ENCODE data around the gene DIDO1.

DIDO1 gene

GRCh38 chr20:62910217-62910766 lies 16.0 kb downstream of the DIDO1 start:
- H3K27ac ChIP-seq (ENCODE audit: insufficient read depth, low read length, poor library complexity, severe bottlenecking) = no peak overlapping the region
- H3K27me3 ChIP-seq (replicated peaks; ENCODE audit: control insufficient read depth, insufficient read depth, low read length, poor library complexity, severe bottlenecking) = no peaks in the 10 kb centered on the region
- peaks cover 11% of the 10 kb centered on the region for H3K4me1 ChIP-seq (ENCODE audit: control insufficient read depth, insufficient read depth, low read length, poor library complexity, severe bottlenecking)
- H3K36me3 ChIP-seq (ENCODE audit: control insufficient read depth, insufficient read depth, low read length) = peaks cover 82% of the 10 kb centered on the region
- DNase-seq = no peak
- no peaks in the 10 kb centered on the region for H3K9me3 ChIP-seq (ENCODE audit: control insufficient read depth, low read length)
- H3K4me3 ChIP-seq (ENCODE audit: insufficient read depth, low read depth, low read length, poor library complexity, severe bottlenecking) = no peak overlapping the region

GRCh38 chr20:62908971-62909791 lies 17.1 kb downstream of the DIDO1 start:
- no peak overlapping the region for H3K4me3 ChIP-seq (ENCODE audit: insufficient read depth, low read depth, low read length, poor library complexity, severe bottlenecking)
- H3K36me3 ChIP-seq (ENCODE audit: control insufficient read depth, insufficient read depth, low read length) = peaks cover 89% of the 10 kb centered on the region
- H3K27ac ChIP-seq (ENCODE audit: insufficient read depth, low read length, poor library complexity, severe bottlenecking) = no peak overlapping the region

GRCh38 chr20:62907384-62908317 lies 18.7 kb downstream of the DIDO1 start:
- Histone ChIP-seq H3K36me3 (ENCODE audit: control insufficient read depth, insufficient read depth, low read length) (peaks cover 88% of the 10 kb centered on the region), H3K27me3 (replicated peaks; ENCODE audit: control insufficient read depth, insufficient read depth, low read length, poor library complexity, severe bottlenecking) (no peaks in the 10 kb centered on the region), H3K4me3 (ENCODE audit: insufficient read depth, low read depth, low read length, poor library complexity, severe bottlenecking) (no peak overlapping the region), H3K27ac (ENCODE audit: insufficient read depth, low read length, poor library complexity, severe bottlenecking) (no peak overlapping the region), H3K9me3 (ENCODE audit: control insufficient read depth, low read length) (no peaks in the 10 kb centered on the region), H3K4me1 (ENCODE audit: control insufficient read depth, insufficient read depth, low read length, poor library complexity, severe bottlenecking) (no peaks in the 10 kb centered on the region)
- DNase-seq = no peak

More at GRCh38 chr20:62908971-62909791, 17.1 kb downstream of the DIDO1 start:
- no peaks in the 10 kb centered on the region for H3K27me3 ChIP-seq (replicated peaks; ENCODE audit: control insufficient read depth, insufficient read depth, low read length, poor library complexity, severe bottlenecking)
- no peaks in the 10 kb centered on the region for H3K9me3 ChIP-seq (ENCODE audit: control insufficient read depth, low read length)
- H3K4me1 ChIP-seq (ENCODE audit: control insufficient read depth, insufficient read depth, low read length, poor library complexity, severe bottlenecking) = peaks cover 2% of the 10 kb centered on the region
- DNase-seq = no peak

- H3K27ac ChIP-seq (ENCODE audit: insufficient read depth, low read length, poor library complexity, severe bottlenecking) = no peak overlapping the region
- H3K27me3 ChIP-seq (replicated peaks; ENCODE audit: control insufficient read depth, insufficient read depth, low read length, poor library complexity, severe bottlenecking) = no peaks in the 10 kb centered on the region
- no peak for DNase-seq
These were observed 19.5 kb downstream of the DIDO1 start for GRCh38 chr20:62906647-62907375.

GRCh38 chr20:62906209-62906608 lies 20.1 kb downstream of the DIDO1 start:
- DNase-seq = no peak
- Histone ChIP-seq H3K27ac (ENCODE audit: insufficient read depth, low read length, poor library complexity, severe bottlenecking) (no peak overlapping the region), H3K36me3 (ENCODE audit: control insufficient read depth, insufficient read depth, low read length) (peaks cover 87% of the 10 kb centered on the region), H3K9me3 (ENCODE audit: control insufficient read depth, low read length) (no peaks in the 10 kb centered on the region), H3K4me3 (ENCODE audit: insufficient read depth, low read depth, low read length, poor library complexity, severe bottlenecking) (no peak overlapping the region), H3K27me3 (replicated peaks; ENCODE audit: control insufficient read depth, insufficient read depth, low read length, poor library complexity, severe bottlenecking) (no peaks in the 10 kb centered on the region), H3K4me1 (ENCODE audit: control insufficient read depth, insufficient read depth, low read length, poor library complexity, severe bottlenecking) (no peaks in the 10 kb centered on the region)

More at GRCh38 chr20:62906647-62907375, 19.5 kb downstream of the DIDO1 start:
- H3K36me3 ChIP-seq (ENCODE audit: control insufficient read depth, insufficient read depth, low read length) = peaks cover 88% of the 10 kb centered on the region
- no peaks in the 10 kb centered on the region for H3K4me1 ChIP-seq (ENCODE audit: control insufficient read depth, insufficient read depth, low read length, poor library complexity, severe bottlenecking)
- H3K9me3 ChIP-seq (ENCODE audit: control insufficient read depth, low read length) = no peaks in the 10 kb centered on the region
- no peak overlapping the region for H3K4me3 ChIP-seq (ENCODE audit: insufficient read depth, low read depth, low read length, poor library complexity, severe bottlenecking)

GRCh38 chr20:62905536-62906117 lies 20.7 kb downstream of the DIDO1 start:
- no peak for DNase-seq
- Histone ChIP-seq H3K27ac (ENCODE audit: insufficient read depth, low read length, poor library complexity, severe bottlenecking) (no peak overlapping the region), H3K27me3 (replicated peaks; ENCODE audit: control insufficient read depth, insufficient read depth, low read length, poor library complexity, severe bottlenecking) (no peaks in the 10 kb centered on the region), H3K4me3 (ENCODE audit: insufficient read depth, low read depth, low read length, poor library complexity, severe bottlenecking) (no peak overlapping the region), H3K4me1 (ENCODE audit: control insufficient read depth, insufficient read depth, low read length, poor library complexity, severe bottlenecking) (peaks cover 2% of the 10 kb centered on the region), H3K36me3 (ENCODE audit: control insufficient read depth, insufficient read depth, low read length) (peaks cover 81% of the 10 kb centered on the region), H3K9me3 (ENCODE audit: control insufficient read depth, low read length) (no peaks in the 10 kb centered on the region)

GRCh38 chr20:62902926-62903615 lies 23.2 kb downstream of the DIDO1 start:
- DNase-seq = no peak
- Histone ChIP-seq H3K9me3 (ENCODE audit: control insufficient read depth, low read length) (no peaks in the 10 kb centered on the region), H3K27me3 (replicated peaks; ENCODE audit: control insufficient read depth, insufficient read depth, low read length, poor library complexity, severe bottlenecking) (no peaks in the 10 kb centered on the region), H3K36me3 (ENCODE audit: control insufficient read depth, insufficient read depth, low read length) (peaks cover 55% of the 10 kb centered on the region), H3K4me3 (ENCODE audit: insufficient read depth, low read depth, low read length, poor library complexity, severe bottlenecking) (no peak overlapping the region), H3K27ac (ENCODE audit: insufficient read depth, low read length, poor library complexity, severe bottlenecking) (no peak overlapping the region), H3K4me1 (ENCODE audit: control insufficient read depth, insufficient read depth, low read length, poor library complexity, severe bottlenecking) (peaks cover 18% of the 10 kb centered on the region)

GRCh38 chr20:62901891-62902290 lies 24.4 kb downstream of the DIDO1 start:
- Histone ChIP-seq H3K4me3 (ENCODE audit: insufficient read depth, low read depth, low read length, poor library complexity, severe bottlenecking) (no peak overlapping the region), H3K9me3 (ENCODE audit: control insufficient read depth, low read length) (no peaks in the 10 kb centered on the region), H3K4me1 (ENCODE audit: control insufficient read depth, insufficient read depth, low read length, poor library complexity, severe bottlenecking) (peaks cover 18% of the 10 kb centered on the region), H3K27me3 (replicated peaks; ENCODE audit: control insufficient read depth, insufficient read depth, low read length, poor library complexity, severe bottlenecking) (no peaks in the 10 kb centered on the region), H3K36me3 (ENCODE audit: control insufficient read depth, insufficient read depth, low read length) (peaks cover 51% of the 10 kb centered on the region), H3K27ac (ENCODE audit: insufficient read depth, low read length, poor library complexity, severe bottlenecking) (no peak overlapping the region)
- DNase-seq = no peak

Data from effector memory CD4-positive, alpha-beta T cell (primary cell).